CD8-positive, alpha-beta memory T cell (primary cell): Measurements from ENCODE around the gene CACNB4. TPM values are rescaled to one million over a fixed set of nuclear protein-coding genes. Genes with fewer than 3 reads are reported as not detected.

Experiments
- CTCF ChIA-PET: fragments of 350-600 bp; sonication (Branson Sonifier 250); formaldehyde crosslinking; loops from one replicate; lab custom pipeline; 2021; ENCODE audit warnings: antibody characterized with exemption; lab: Charles Lee
- POLR2A ChIA-PET: fragments of 350-600 bp; sonication (Branson Sonifier 250); formaldehyde crosslinking; loops from one replicate; lab custom pipeline; 2021; ENCODE audit warnings: antibody characterized with exemption; lab: Charles Lee
- DNase-seq, 5 donors: peaks; one replicate each; pipeline versions ENCODE4 v3.0.0 to v3.0.0-alpha.2; 2020 to 2022; ENCODE audit warnings: mixed read lengths in 1 of 5
- H3K27ac ChIP-seq: one replicate; pipeline ENCODE4 v1.7.0; 2013; ENCODE audit warnings: low read depth, mild to moderate bottlenecking, low read length, moderate library complexity
- H3K27me3 ChIP-seq: 2 replicates; pipeline ENCODE4 v1.7.0; 2013; ENCODE audit warnings: low read length, mild to moderate bottlenecking; ENCODE audit not compliant: insufficient read depth, poor library complexity, severe bottlenecking
- H3K36me3 ChIP-seq: 2 replicates; pipeline ENCODE4 v1.7.0; 2013; ENCODE audit warnings: mild to moderate bottlenecking, low read length, moderate library complexity; ENCODE audit not compliant: insufficient read depth
- H3K4me1 ChIP-seq: 2 replicates; pipeline ENCODE4 v1.7.0; 2013; ENCODE audit warnings: mild to moderate bottlenecking, low read length, moderate library complexity; ENCODE audit not compliant: insufficient read depth
- H3K4me3 ChIP-seq: 2 replicates; pipeline ENCODE4 v1.7.0; 2013; ENCODE audit warnings: mild to moderate bottlenecking, low read length
- H3K9me3 ChIP-seq: 2 replicates; pipeline ENCODE4 v1.7.0; 2013; ENCODE audit warnings: mild to moderate bottlenecking, low read length
- H3K27ac Mint-ChIP-seq, 8 donors: one replicate each; pipeline ENCODE4 v1.8.0; 2020 to 2021; ENCODE audit warnings: mixed read lengths in 8 of 8, mild to moderate bottlenecking in 6 of 8, inconsistent platforms in 3 of 8, moderate library complexity in 3 of 8
- H3K27me3 Mint-ChIP-seq, 2 donors: one replicate each; pipeline ENCODE4 v1.8.0; 2020 to 2021; ENCODE audit warnings: mixed read lengths in 2 of 2, mild to moderate bottlenecking in 1 of 2, moderate library complexity in 1 of 2
- H3K36me3 Mint-ChIP-seq, 3 donors: one replicate each; pipeline ENCODE4 v1.8.0; 2020 to 2021; ENCODE audit warnings: mixed read lengths in 3 of 3, inconsistent platforms in 1 of 3, mild to moderate bottlenecking in 1 of 3
- H3K4me1 Mint-ChIP-seq, 3 donors: one replicate each; pipeline ENCODE4 v1.8.0; 2020 to 2021; ENCODE audit warnings: mixed read lengths in 3 of 3, inconsistent platforms in 1 of 3, mild to moderate bottlenecking in 1 of 3
- H3K4me3 Mint-ChIP-seq, 7 donors: one replicate each; pipeline ENCODE4 v1.8.0; 2020 to 2021; ENCODE audit warnings: mixed read lengths in 7 of 7, mild to moderate bottlenecking in 6 of 7, moderate library complexity in 4 of 7, inconsistent platforms in 2 of 7
- H3K9me3 Mint-ChIP-seq, 5 donors: one replicate each; pipeline ENCODE4 v1.8.0; 2020 to 2022; ENCODE audit warnings: mixed read lengths in 5 of 5, mild to moderate bottlenecking in 3 of 5, moderate library complexity in 2 of 5, inconsistent platforms in 1 of 5
- polyA plus RNA-seq: library from polyadenylated mRNA; unstranded; fragments of 300-500 nt; fragmentation: Illumina TruSeq; gene quantifications from one replicate; pipeline ENCODE4 v1.2.3, GENCODE V29; 2021
- total RNA-seq, 2 experiments: library from RNA; stranded (reverse); gene quantifications; one replicate each; pipeline ENCODE4 v1.2.3, GENCODE V29; 2021

Gene CACNB4
- total and polyA plus RNA-seq, 3 experiments from 2014 or later: 0.18 to 0.20 TPM; not detected in 1

DNA sequence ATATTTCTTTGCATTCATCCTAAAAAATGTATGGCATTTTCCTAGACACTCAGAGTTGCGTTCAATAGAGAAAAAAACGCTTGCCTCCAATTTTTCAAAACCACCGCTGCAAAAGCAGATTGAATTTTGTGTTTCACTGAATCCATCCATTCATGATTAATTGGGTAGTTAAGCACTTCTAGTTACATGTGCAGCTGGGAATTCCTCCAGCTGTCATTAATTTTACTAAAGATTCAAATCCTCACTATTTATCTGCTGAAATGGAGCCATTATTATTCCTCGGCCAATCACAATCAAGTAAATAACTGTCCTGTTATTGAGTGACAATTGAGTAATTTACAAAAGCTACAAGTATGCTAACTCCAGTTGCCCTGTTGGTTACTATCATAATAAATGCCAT, 194.8 kb downstream of the CACNB4 start:
- CTCF ChIA-PET: interaction anchor here (0.9 kb wide), 1 partner anchor 56 kb away, joined by 3 read pairs; no protein-coding TSS in a partner anchor
- Mint-ChIP-seq H3K36me3 (no peaks in the 10 kb centered on the region), H3K4me3 (no peak overlapping the region), H3K9me3 (no peaks in the 10 kb centered on the region), H3K27ac (no peak overlapping the region), H3K4me1 (no peaks in the 10 kb centered on the region), H3K27me3 (peaks cover 0 to 7% of the 10 kb centered on the region in 2 donors)
- Histone ChIP-seq H3K9me3 (no peaks in the 10 kb centered on the region), H3K4me3 (no peak overlapping the region), H3K36me3 (no peaks in the 10 kb centered on the region), H3K27ac (no peak overlapping the region), H3K4me1 (no peaks in the 10 kb centered on the region), H3K27me3 (no peaks in the 10 kb centered on the region)
- no peak for DNase-seq
- POLR2A ChIA-PET: no interaction called here

GRCh38 chr2:151902829-151903228, 196.0 kb downstream of the CACNB4 start:
- Mint-ChIP-seq H3K27me3 (peaks cover 0 to 7% of the 10 kb centered on the region in 2 donors), H3K9me3 (no peaks in the 10 kb centered on the region), H3K4me3 (no peak overlapping the region), H3K4me1 (no peaks in the 10 kb centered on the region), H3K27ac (no peak overlapping the region), H3K36me3 (no peaks in the 10 kb centered on the region)
- no peak for DNase-seq
- ChIA-PET CTCF (no interaction called here), POLR2A (no interaction called here)
- Histone ChIP-seq H3K36me3 (no peaks in the 10 kb centered on the region), H3K27me3 (no peaks in the 10 kb centered on the region), H3K4me1 (no peaks in the 10 kb centered on the region), H3K9me3 (no peaks in the 10 kb centered on the region), H3K27ac (no peak overlapping the region), H3K4me3 (no peak overlapping the region)

GRCh38 chr2:151900331-151900730, 198.5 kb downstream of the CACNB4 start:
- Mint-ChIP-seq H3K4me3 (no peak overlapping the region), H3K36me3 (no peaks in the 10 kb centered on the region), H3K27me3 (peaks cover 0 to 11% of the 10 kb centered on the region in 2 donors), H3K4me1 (no peaks in the 10 kb centered on the region), H3K27ac (no peak overlapping the region), H3K9me3 (no peaks in the 10 kb centered on the region)
- Histone ChIP-seq H3K36me3 (no peaks in the 10 kb centered on the region), H3K27me3 (no peaks in the 10 kb centered on the region), H3K27ac (no peak overlapping the region), H3K4me1 (no peaks in the 10 kb centered on the region), H3K4me3 (no peak overlapping the region), H3K9me3 (no peaks in the 10 kb centered on the region)
- DNase-seq: no peak
- POLR2A ChIA-PET: no interaction called here
- CTCF ChIA-PET: interaction anchor here (0.6 to 1.3 kb wide), 2 partner anchors 9 to 63 kb away, joined by 3 read pairs; no protein-coding TSS in a partner anchor

DNA sequence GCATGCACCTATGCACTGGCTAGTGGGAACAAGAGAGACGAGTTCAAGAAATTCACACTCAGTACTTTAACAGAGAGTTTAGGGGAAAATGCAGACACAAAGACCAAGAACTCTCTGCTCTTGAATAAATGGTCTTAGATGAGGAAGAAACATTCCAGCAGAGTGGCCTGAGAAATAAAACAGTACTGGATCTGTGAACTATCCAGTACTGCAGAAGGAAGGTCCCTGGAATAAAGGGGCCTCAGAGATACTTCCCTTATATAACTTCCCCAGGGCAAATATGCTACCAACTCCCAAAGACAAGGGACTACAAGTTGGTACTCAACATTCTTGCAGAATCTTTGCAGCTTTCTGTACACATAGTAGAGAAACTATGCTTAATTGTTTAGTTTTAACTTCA, 199.7 kb downstream of the CACNB4 start:
- Histone ChIP-seq H3K9me3 (no peaks in the 10 kb centered on the region), H3K4me3 (no peak overlapping the region), H3K27me3 (no peaks in the 10 kb centered on the region), H3K27ac (no peak overlapping the region), H3K4me1 (no peaks in the 10 kb centered on the region), H3K36me3 (no peaks in the 10 kb centered on the region)
- DNase-seq: no peak
- ChIA-PET CTCF (no interaction called here), POLR2A (no interaction called here)
- peaks cover 0 to 6% (median 2%) of the 10 kb centered on the region in 5 donors for H3K9me3 Mint-ChIP-seq
- peaks cover 1 to 13% of the 10 kb centered on the region in 2 donors for H3K27me3 Mint-ChIP-seq
- H3K4me3 Mint-ChIP-seq: no peak overlapping the region
- no peaks in the 10 kb centered on the region for H3K4me1 Mint-ChIP-seq
- peaks cover 0 to 3% (median 0%) of the 10 kb centered on the region in 3 donors for H3K36me3 Mint-ChIP-seq
- no peak overlapping the region for H3K27ac Mint-ChIP-seq

DNA sequence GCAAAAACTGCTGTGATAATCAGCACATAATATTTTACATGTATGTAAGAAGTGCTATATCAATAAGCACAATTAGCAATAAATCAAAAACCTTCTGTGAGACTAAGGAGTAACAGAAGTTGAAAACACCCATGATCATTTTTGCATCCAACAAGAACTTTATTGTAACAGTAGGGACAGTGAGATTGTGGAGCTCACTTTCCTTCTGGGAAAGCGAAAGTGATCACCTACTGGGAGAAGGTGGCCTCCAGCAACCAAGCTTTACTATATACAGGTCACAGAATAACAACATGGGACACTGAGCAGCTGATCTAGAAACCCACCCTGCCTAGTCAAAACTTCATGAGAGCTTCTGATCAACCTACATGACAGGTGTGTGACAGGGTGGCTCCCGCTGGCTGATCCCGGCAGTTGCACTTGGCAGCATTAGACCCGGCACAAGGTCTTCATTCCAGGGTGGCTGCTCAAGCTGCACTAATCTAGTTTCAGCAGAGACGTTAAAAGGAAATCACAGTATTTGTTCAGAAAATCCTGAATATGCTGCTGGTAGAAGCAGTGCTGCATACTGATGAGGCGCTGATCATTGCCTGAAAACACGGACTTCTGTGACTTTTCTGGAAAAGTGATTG, 207.2 kb downstream of the CACNB4 start:
- Histone ChIP-seq H3K27me3 (no peaks in the 10 kb centered on the region), H3K4me1 (no peaks in the 10 kb centered on the region), H3K4me3 (no peak overlapping the region), H3K27ac (no peak overlapping the region), H3K36me3 (no peaks in the 10 kb centered on the region), H3K9me3 (no peaks in the 10 kb centered on the region)
- no peak overlapping the region for H3K4me3 Mint-ChIP-seq
- POLR2A ChIA-PET: no interaction called here
- H3K36me3 Mint-ChIP-seq: peaks cover 0 to 3% (median 0%) of the 10 kb centered on the region in 3 donors
- no peak for DNase-seq
- CTCF ChIA-PET: interaction anchor here (1.3 kb wide), 1 partner anchor 9 kb away, joined by 3 read pairs; no protein-coding TSS in a partner anchor
- H3K4me1 Mint-ChIP-seq: no peaks in the 10 kb centered on the region
- H3K9me3 Mint-ChIP-seq: peaks cover 0 to 6% (median 2%) of the 10 kb centered on the region in 5 donors
- H3K27ac Mint-ChIP-seq: no peak overlapping the region
- H3K27me3 Mint-ChIP-seq: peaks cover 6 to 24% of the 10 kb centered on the region in 2 donors

DNA sequence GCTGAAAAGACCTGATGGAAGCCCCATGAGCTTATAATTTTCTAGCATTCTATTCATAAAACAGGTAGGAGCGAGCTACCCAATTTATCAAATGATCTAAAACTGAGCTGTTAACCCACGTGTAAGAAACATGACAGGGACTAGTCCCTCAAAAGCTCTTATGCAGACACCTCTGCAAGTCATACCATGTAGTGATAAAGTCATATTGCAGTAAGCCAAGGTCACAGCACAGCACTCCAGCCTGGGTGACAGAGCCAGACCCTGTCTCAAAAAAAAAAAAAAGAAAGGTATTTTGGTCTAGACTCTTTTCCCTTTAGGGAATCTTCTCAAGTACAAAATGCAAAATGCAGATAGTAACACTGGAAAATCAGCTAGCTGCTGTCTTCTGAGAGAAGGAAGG, 211.7 kb downstream of the CACNB4 start:
- CTCF ChIA-PET: no interaction called here
- no peak overlapping the region for H3K4me3 Mint-ChIP-seq
- POLR2A ChIA-PET: no interaction called here
- no peaks in the 10 kb centered on the region for H3K36me3 ChIP-seq
- no peaks in the 10 kb centered on the region for H3K9me3 ChIP-seq
- H3K27me3 ChIP-seq: no peaks in the 10 kb centered on the region
- no peak overlapping the region for H3K27ac ChIP-seq
- no peak overlapping the region for H3K4me3 ChIP-seq
- H3K27me3 Mint-ChIP-seq: peaks cover 5 to 20% of the 10 kb centered on the region in 2 donors
- H3K9me3 Mint-ChIP-seq: no peaks in the 10 kb centered on the region
- H3K36me3 Mint-ChIP-seq: peaks cover 0 to 3% (median 0%) of the 10 kb centered on the region in 3 donors
- DNase-seq: no peak
- no peak overlapping the region for H3K27ac Mint-ChIP-seq
- H3K4me1 Mint-ChIP-seq: no peaks in the 10 kb centered on the region
- no peaks in the 10 kb centered on the region for H3K4me1 ChIP-seq

- H3K27ac Mint-ChIP-seq: no peak overlapping the region
- CTCF ChIA-PET: no interaction called here
Observed at GRCh38 chr2:151886241-151886640, 212.6 kb downstream of the CACNB4 start.

DNA sequence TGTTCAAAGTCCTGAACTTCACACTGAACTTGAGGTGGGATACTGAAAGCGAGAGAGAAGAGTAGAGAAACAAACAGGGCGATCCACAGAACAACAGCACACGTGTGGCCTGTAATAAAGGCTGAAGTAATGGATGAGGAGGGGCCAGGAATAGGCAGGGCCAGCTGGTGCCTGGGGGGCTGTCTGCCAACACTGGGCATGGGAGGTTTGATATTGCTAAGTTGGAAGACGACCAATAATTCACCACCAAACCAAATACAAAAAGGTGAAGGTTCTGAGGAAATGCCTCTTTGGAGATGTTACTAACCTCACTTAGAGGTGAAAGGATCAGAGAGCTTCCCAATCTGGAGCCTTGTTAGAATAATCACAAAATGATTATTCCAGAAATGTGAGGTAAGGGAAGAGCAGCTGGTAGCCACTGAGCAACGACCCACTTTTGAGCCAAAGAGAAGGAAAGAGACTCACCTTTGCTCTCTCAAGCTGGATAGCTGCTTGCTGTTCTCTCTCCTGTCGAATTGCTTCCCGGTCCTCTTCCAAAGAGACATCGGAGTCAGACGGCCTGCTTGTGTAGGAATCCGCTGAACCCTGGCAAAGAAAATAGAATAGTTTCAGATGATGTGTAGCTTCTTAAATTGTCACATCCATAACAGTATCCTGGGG, 215.9 kb downstream of the CACNB4 start:
- H3K4me3 Mint-ChIP-seq: no peak overlapping the region
- no peaks in the 10 kb centered on the region for H3K9me3 Mint-ChIP-seq
- Histone ChIP-seq H3K4me3 (no peak overlapping the region), H3K27me3 (no peaks in the 10 kb centered on the region), H3K9me3 (no peaks in the 10 kb centered on the region), H3K27ac (no peak overlapping the region), H3K36me3 (no peaks in the 10 kb centered on the region), H3K4me1 (no peaks in the 10 kb centered on the region)
- peaks cover 0 to 3% (median 0%) of the 10 kb centered on the region in 3 donors for H3K36me3 Mint-ChIP-seq
- H3K4me1 Mint-ChIP-seq: peaks cover 0 to 9% (median 0%) of the 10 kb centered on the region in 3 donors
- peaks cover 0 to 2% of the 10 kb centered on the region in 2 donors for H3K27me3 Mint-ChIP-seq
- ChIA-PET CTCF (no interaction called here), POLR2A (no interaction called here)
- peak overlapping the region in 1 of 8 donors; percentile 48 for H3K27ac Mint-ChIP-seq
- DNase-seq: no peak

More at GRCh38 chr2:151886241-151886640, 212.6 kb downstream of the CACNB4 start:
- H3K27ac ChIP-seq: no peak overlapping the region
- H3K36me3 ChIP-seq: no peaks in the 10 kb centered on the region
- Mint-ChIP-seq H3K27me3 (peaks cover 5 to 18% of the 10 kb centered on the region in 2 donors), H3K9me3 (no peaks in the 10 kb centered on the region), H3K36me3 (peaks cover 0 to 3% (median 0%) of the 10 kb centered on the region in 3 donors), H3K4me3 (no peak overlapping the region), H3K4me1 (no peaks in the 10 kb centered on the region)
- POLR2A ChIA-PET: no interaction called here
- H3K27me3 ChIP-seq: no peaks in the 10 kb centered on the region
- no peak overlapping the region for H3K4me3 ChIP-seq
- no peaks in the 10 kb centered on the region for H3K9me3 ChIP-seq
- H3K4me1 ChIP-seq: no peaks in the 10 kb centered on the region
- no peak for DNase-seq
